Measurements from ENCODE around the gene SSH2. TPM values are rescaled to one million over a fixed set of nuclear protein-coding genes. Genes with fewer than 3 reads are reported as not detected.

Gene SSH2
- total and polyA plus RNA-seq, 2 donors from 2014 or later, result 19.7 to 62.5 TPM

DNA sequence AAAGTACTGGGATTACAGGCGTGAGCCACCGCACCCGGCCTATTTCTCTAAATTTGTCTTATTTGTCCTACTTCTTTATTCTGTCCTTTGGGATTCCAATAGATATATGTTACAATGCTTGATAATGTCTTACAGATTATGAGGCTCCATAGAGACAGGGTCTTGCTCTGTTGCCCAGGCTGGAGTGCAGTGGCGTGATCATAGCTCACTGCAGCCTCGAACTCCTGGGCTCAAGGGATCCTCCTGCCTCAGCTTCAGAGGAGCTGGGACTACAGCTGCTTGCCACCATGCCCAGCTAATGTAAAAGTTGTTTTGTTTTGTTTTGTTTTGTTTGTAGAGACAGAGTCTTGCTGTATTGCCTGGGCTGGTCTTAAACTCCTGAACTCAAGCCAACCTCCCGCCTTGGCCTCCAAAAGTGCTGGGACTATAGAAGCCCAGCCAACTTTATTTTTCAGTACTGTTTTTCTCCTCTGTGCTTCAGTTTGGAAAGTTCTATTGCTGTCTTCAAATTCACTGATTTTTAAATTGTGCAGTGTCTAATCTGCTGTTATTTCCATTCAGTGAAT lies 326.8 kb downstream of the SSH2 start:
- H3K27ac ChIP-seq (ENCODE audit: low read depth in 2 of 2, low read length in 2 of 2), result no peak overlapping the region
- intact Hi-C loops (cut with DNase I), result no loop called here
- no peaks in the 10 kb centered on the region for H3K36me3 ChIP-seq (ENCODE audit: control insufficient read depth in 2 of 3, insufficient read depth in 3 of 3, low read length in 3 of 3)
- no peaks in the 10 kb centered on the region for H3K27me3 ChIP-seq (ENCODE audit: control insufficient read depth, insufficient read depth, low read length)
- no peak overlapping the region for H3K4me3 ChIP-seq (ENCODE audit: low read length in 3 of 3)
- TF ChIP-seq, protein P1, sequence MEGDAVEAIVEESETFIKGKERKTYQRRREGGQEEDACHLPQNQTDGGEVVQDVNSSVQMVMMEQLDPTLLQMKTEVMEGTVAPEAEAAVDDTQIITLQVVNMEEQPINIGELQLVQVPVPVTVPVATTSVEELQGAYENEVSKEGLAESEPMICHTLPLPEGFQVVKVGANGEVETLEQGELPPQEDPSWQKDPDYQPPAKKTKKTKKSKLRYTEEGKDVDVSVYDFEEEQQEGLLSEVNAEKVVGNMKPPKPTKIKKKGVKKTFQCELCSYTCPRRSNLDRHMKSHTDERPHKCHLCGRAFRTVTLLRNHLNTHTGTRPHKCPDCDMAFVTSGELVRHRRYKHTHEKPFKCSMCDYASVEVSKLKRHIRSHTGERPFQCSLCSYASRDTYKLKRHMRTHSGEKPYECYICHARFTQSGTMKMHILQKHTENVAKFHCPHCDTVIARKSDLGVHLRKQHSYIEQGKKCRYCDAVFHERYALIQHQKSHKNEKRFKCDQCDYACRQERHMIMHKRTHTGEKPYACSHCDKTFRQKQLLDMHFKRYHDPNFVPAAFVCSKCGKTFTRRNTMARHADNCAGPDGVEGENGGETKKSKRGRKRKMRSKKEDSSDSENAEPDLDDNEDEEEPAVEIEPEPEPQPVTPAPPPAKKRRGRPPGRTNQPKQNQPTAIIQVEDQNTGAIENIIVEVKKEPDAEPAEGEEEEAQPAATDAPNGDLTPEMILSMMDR (IDR thresholded peaks at IDR 0.05; ENCODE audit: borderline replicate concordance, extremely low read depth, insufficient read depth), result no peak
- FAIRE-seq, result no peak
- peak in 1 of 5 donors; percentile 12 for DNase-seq
- no peaks in the 10 kb centered on the region for H3K4me1 ChIP-seq (ENCODE audit: control insufficient read depth in 2 of 3, insufficient read depth in 2 of 3, low read depth in 1 of 3, low read length in 3 of 3)
- no peaks in the 10 kb centered on the region for H3K9me3 ChIP-seq (ENCODE audit: control insufficient read depth in 2 of 3, insufficient read depth in 1 of 3, low read length in 3 of 3)
- H3K9ac ChIP-seq (ENCODE audit: low read length in 3 of 3), result no peak overlapping the region

GRCh38 chr17:29597361-29598172 lies 332.5 kb downstream of the SSH2 start:
- FAIRE-seq, result no peak
- DNase-seq, result peak; percentile 60 to 77 (median 63)
- H3K27ac ChIP-seq (ENCODE audit: low read depth in 2 of 2, low read length in 2 of 2), result no peak overlapping the region
- no peaks in the 10 kb centered on the region for H3K9me3 ChIP-seq (ENCODE audit: control insufficient read depth in 2 of 3, insufficient read depth in 1 of 3, low read length in 3 of 3)
- TF ChIP-seq, protein P1 (IDR thresholded peaks at IDR 0.05; ENCODE audit: borderline replicate concordance, extremely low read depth, insufficient read depth), result no peak
- peaks cover 0 to 7% (median 0%) of the 10 kb centered on the region in 3 donors for H3K4me1 ChIP-seq (ENCODE audit: control insufficient read depth in 2 of 3, insufficient read depth in 2 of 3, low read depth in 1 of 3, low read length in 3 of 3)
- H3K27me3 ChIP-seq (ENCODE audit: control insufficient read depth, insufficient read depth, low read length), result no peaks in the 10 kb centered on the region
- no peak overlapping the region for H3K4me3 ChIP-seq (ENCODE audit: low read length in 3 of 3)
- no peaks in the 10 kb centered on the region for H3K36me3 ChIP-seq (ENCODE audit: control insufficient read depth in 2 of 3, insufficient read depth in 3 of 3, low read length in 3 of 3)
- H3K9ac ChIP-seq (ENCODE audit: low read length in 3 of 3), result no peak overlapping the region
- intact Hi-C loops (cut with DNase I), result no loop called here

GRCh38 chr17:29596811-29597210 lies 333.2 kb downstream of the SSH2 start:
- H3K9me3 ChIP-seq (ENCODE audit: control insufficient read depth in 2 of 3, insufficient read depth in 1 of 3, low read length in 3 of 3), result no peaks in the 10 kb centered on the region
- H3K36me3 ChIP-seq (ENCODE audit: control insufficient read depth in 2 of 3, insufficient read depth in 3 of 3, low read length in 3 of 3), result no peaks in the 10 kb centered on the region
- intact Hi-C loops (cut with DNase I), result no loop called here
- TF ChIP-seq, protein P1 (IDR thresholded peaks at IDR 0.05; ENCODE audit: borderline replicate concordance, extremely low read depth, insufficient read depth), result no peak
- FAIRE-seq, result no peak
- no peak overlapping the region for H3K4me3 ChIP-seq (ENCODE audit: low read length in 3 of 3)
- H3K9ac ChIP-seq (ENCODE audit: low read length in 3 of 3), result no peak overlapping the region
- no peaks in the 10 kb centered on the region for H3K27me3 ChIP-seq (ENCODE audit: control insufficient read depth, insufficient read depth, low read length)
- H3K27ac ChIP-seq (ENCODE audit: low read depth in 2 of 2, low read length in 2 of 2), result no peak overlapping the region
- H3K4me1 ChIP-seq (ENCODE audit: control insufficient read depth in 2 of 3, insufficient read depth in 2 of 3, low read depth in 1 of 3, low read length in 3 of 3), result peaks cover 0 to 15% (median 6%) of the 10 kb centered on the region in 3 donors
- DNase-seq, result peak in 1 of 5 donors; percentile 42

Data from kidney (tissue), 14 donors.